ACC112 (cell line): ENCODE measurements around the gene PRKAR2A.

Experiments
- H2AFZ ChIP-seq: fragments of 200-600 bp; sonication (generic); one replicate; pipeline ENCODE4 v1.6.0; 2017; ENCODE audit warnings: antibody characterized with exemption, low read length; ENCODE audit not compliant: unreplicated experiment
- H3K27ac ChIP-seq: fragments of 200-600 bp; sonication (generic); 2 replicates; pipeline ENCODE4 v1.5.1; 2014; ENCODE audit warnings: low read depth, mild to moderate bottlenecking, antibody characterized with exemption, low read length, moderate library complexity
- H3K27me3 ChIP-seq: fragments of 200-600 bp; sonication (generic); 2 replicates; pipeline ENCODE4 v1.6.1; 2014; ENCODE audit warnings: mild to moderate bottlenecking, antibody characterized with exemption, low read length, moderate library complexity, mixed read lengths; ENCODE audit not compliant: insufficient read depth
- H3K36me3 ChIP-seq: fragments of 200-600 bp; sonication (generic); 2 replicates; pipeline ENCODE4 v1.6.1; 2016; ENCODE audit warnings: mild to moderate bottlenecking, antibody characterized with exemption, low read length, moderate library complexity, mixed read lengths; ENCODE audit not compliant: insufficient read depth
- H3K4me1 ChIP-seq: fragments of 200-600 bp; sonication (generic); one replicate; pipeline ENCODE4 v1.6.1; 2016; ENCODE audit warnings: low read length, mixed read lengths; ENCODE audit not compliant: insufficient read depth, unreplicated experiment, control insufficient read depth
- H3K4me3 ChIP-seq: fragments of 200-600 bp; sonication (generic); 2 replicates; pipeline ENCODE4 v1.5.1; 2014; ENCODE audit warnings: mild to moderate bottlenecking, low read depth, low read length
- H3K79me2 ChIP-seq: fragments of 200-600 bp; sonication (generic); one replicate; pipeline ENCODE4 v1.6.0; 2016; ENCODE audit warnings: low read length; ENCODE audit not compliant: control insufficient read depth, unreplicated experiment, insufficient read depth

The PRKAR2A gene

DNA sequence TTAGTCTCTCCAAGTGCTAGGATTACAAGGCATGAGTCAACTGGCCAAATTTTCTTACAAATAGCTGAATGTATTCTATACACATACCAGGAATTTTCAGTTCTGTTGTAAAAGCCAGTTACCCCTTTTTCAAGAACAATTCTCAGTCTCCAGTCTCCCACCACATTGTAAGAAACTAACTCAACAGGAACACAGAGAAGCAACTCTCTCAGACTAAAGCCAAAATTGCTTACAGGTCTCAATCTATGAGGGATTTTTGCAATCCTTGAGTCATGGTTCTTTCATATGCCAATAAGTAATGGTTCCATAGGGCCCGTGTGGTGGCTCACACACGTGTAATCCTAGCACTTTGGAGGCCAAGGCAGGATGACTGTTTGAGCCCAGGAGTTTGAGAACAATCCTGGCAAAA, 139.2 kb downstream of the PRKAR2A start:
- Histone ChIP-seq H3K36me3 (peaks cover 14% of the 10 kb centered on the region; the same call in 1 of the 2 replicates), H3K79me2 (peaks cover 84% of the 10 kb centered on the region), H3K4me3 (no peak overlapping the region), H2AFZ (no peak overlapping the region), H3K27me3 (no peaks in the 10 kb centered on the region), H3K27ac (peak overlapping the region; percentile 62), H3K4me1 (peaks cover 13% of the 10 kb centered on the region)

GRCh38 chr3:48707157-48707556, 140.5 kb downstream of the PRKAR2A start:
- H3K36me3 ChIP-seq = peaks cover 20% of the 10 kb centered on the region; the same call in 1 of the 2 replicates
- H3K4me3 ChIP-seq = no peak overlapping the region
- peaks cover 13% of the 10 kb centered on the region for H3K4me1 ChIP-seq
- no peak overlapping the region for H2AFZ ChIP-seq
- H3K79me2 ChIP-seq = peaks cover 83% of the 10 kb centered on the region
- no peak overlapping the region for H3K27ac ChIP-seq
- H3K27me3 ChIP-seq = no peaks in the 10 kb centered on the region

GRCh38 chr3:48702320-48702920, 145.3 kb downstream of the PRKAR2A start:
- H3K36me3 ChIP-seq = peaks cover 16% of the 10 kb centered on the region; the same call in 1 of the 2 replicates
- no peak overlapping the region for H2AFZ ChIP-seq
- H3K4me3 ChIP-seq = no peak overlapping the region
- H3K79me2 ChIP-seq = peaks cover 81% of the 10 kb centered on the region
- no peak overlapping the region for H3K27ac ChIP-seq
- H3K27me3 ChIP-seq = no peaks in the 10 kb centered on the region
- H3K4me1 ChIP-seq = peaks cover 9% of the 10 kb centered on the region

DNA sequence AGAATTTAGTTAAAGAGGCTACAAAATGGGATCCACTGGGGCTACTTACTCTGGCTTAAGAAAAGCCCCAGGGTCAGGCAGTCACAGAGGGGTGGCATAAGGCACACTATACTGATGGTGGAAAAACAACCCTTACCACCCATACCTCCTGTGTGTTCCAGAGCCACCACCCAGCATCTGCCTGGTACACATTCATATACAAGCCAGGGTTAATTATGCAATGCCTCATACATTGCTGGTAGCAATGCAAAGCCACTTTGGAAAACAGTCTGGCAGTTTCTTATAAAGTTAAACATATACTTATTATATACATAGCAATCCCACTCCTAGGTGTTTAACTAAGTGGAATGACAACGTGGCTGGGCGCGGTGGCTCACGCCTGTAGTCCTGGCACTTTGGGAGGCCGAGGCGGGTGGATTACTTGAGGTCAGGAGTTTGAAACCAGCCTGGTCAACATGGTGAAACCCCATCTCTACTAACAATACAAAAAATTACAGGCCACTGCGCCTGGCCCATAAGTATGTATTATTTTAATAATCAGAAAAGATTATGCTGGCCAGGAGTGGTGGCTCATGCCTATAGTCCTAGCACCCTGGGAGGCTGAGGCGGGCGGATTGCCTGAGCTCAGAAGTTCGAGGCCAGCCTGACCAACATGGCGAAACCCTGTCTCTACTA, 146.8 kb downstream of the PRKAR2A start:
- Histone ChIP-seq H3K4me1 (peaks cover 18% of the 10 kb centered on the region), H3K36me3 (peaks cover 13% of the 10 kb centered on the region; the same call in 1 of the 2 replicates), H3K27ac (no peak overlapping the region)

DNA sequence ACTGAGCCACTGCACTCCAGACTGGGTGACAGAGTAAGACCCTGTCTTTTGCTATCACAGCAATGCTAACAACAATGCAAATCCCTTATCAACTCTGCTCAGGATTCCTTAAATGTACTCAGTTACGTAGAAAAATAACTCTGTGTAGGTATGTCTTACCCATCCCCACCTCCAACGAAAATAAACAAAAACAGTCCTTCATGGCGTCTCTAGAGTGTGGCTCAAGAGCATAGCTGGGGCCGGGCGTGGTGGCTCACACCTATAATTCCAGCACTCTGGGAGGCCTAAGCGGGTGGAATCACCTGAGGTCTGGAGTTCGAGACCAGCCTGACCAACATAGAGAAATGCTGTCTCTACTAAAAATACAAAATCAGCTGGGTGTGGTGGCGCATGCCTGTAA, 148.8 kb downstream of the PRKAR2A start:
- Histone ChIP-seq H2AFZ (no peak overlapping the region), H3K27ac (no peak overlapping the region), H3K4me3 (no peak overlapping the region), H3K27me3 (no peaks in the 10 kb centered on the region), H3K36me3 (peaks cover 6% of the 10 kb centered on the region; the same call in 1 of the 2 replicates), H3K79me2 (peaks cover 63% of the 10 kb centered on the region), H3K4me1 (peaks cover 30% of the 10 kb centered on the region)

More for the DNA sequence above, 146.8 kb downstream of the PRKAR2A start:
- Histone ChIP-seq H3K27me3 (no peaks in the 10 kb centered on the region), H3K4me3 (no peak overlapping the region), H2AFZ (no peak overlapping the region), H3K79me2 (peaks cover 75% of the 10 kb centered on the region)

GRCh38 chr3:48697952-48698351, 149.7 kb downstream of the PRKAR2A start:
- peaks cover 69% of the 10 kb centered on the region for H3K79me2 ChIP-seq
- H3K36me3 ChIP-seq = peaks cover 5% of the 10 kb centered on the region; the same call in 1 of the 2 replicates
- H3K4me1 ChIP-seq = peaks cover 39% of the 10 kb centered on the region

DNA sequence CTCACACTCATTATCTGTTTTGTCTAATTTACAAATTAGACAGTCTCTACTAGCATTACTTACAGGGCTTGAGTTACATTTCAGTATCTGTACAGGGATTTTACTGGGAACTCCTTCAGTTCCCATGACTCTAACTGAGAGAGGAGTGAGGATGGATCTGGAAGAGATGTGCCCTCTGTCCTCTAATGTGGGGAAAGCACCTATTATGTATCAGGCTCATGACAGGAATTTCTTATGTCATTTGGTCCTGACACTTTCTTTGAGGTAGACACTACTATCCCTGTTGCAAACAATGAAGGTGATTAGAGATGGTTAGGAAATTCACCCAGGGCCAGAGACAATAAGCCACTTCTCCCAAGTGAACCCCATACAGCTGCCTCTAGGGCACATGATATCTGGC, 151.1 kb downstream of the PRKAR2A start:
- no peak overlapping the region for H2AFZ ChIP-seq

More at GRCh38 chr3:48697952-48698351, 149.7 kb downstream of the PRKAR2A start:
- Histone ChIP-seq H3K27me3 (no peaks in the 10 kb centered on the region), H3K4me3 (no peak overlapping the region), H2AFZ (no peak overlapping the region), H3K27ac (no peak overlapping the region)

More for the DNA sequence above, 151.1 kb downstream of the PRKAR2A start:
- H3K79me2 ChIP-seq = peaks cover 66% of the 10 kb centered on the region
- no peaks in the 10 kb centered on the region for H3K27me3 ChIP-seq
- peaks cover 6% of the 10 kb centered on the region for H3K36me3 ChIP-seq
- H3K4me1 ChIP-seq = peaks cover 44% of the 10 kb centered on the region
- H3K27ac ChIP-seq = peak overlapping the region; percentile 55
- no peak overlapping the region for H3K4me3 ChIP-seq
